SK-N-SH (cell line): ENCODE measurements around the gene CCDC80. TPM values are rescaled to one million over a fixed set of nuclear protein-coding genes. Genes with fewer than 3 reads are reported as not detected.

Experiments
- CTCF ChIA-PET: fragments of 300-600, 350-600 bp; formaldehyde crosslinking; extraction: SDS; loops from one replicate; lab custom pipeline; 2021; lab: Yijun Ruan, JAX
- POLR2A ChIA-PET: fragments of 350-600 bp; sonication (Branson Sonifier 250); formaldehyde crosslinking; extraction: SDS; loops from one replicate; lab custom pipeline; 2020; ENCODE audit warnings: antibody characterized with exemption, inconsistent platforms; lab: Yijun Ruan, JAX
- DNase-seq: peaks from one replicate; pipeline ENCODE4 v3.0.0; 2012
- H2AFZ ChIP-seq: fragments of 200-600 bp; sonication (generic); 2 replicates; pipeline ENCODE4 v1.8.1; 2016; ENCODE audit warnings: antibody characterized with exemption, mild to moderate bottlenecking, low read depth
- H3F3A ChIP-seq: fragments of 200-600 bp; sonication (generic); replicated peaks from 2 replicates; pipeline ENCODE3; 2016; ENCODE audit warnings: antibody characterized with exemption, mild to moderate bottlenecking; ENCODE audit not compliant: insufficient read depth
- H3K27ac ChIP-seq, 2 experiments: fragments of 200-500 bp in 1 of 2; fragments of 200-600 bp in 1 of 2; sonication (Bioruptor generic) in 1 of 2; sonication (generic), shearing (Covaris generic) in 1 of 2; 2 replicates each; pipeline versions ENCODE4 v1.5.1 to v1.6.1; 2014 to 2016; ENCODE audit warnings: low read depth in 2 of 2, inconsistent platforms in 1 of 2, low read length in 1 of 2, mild to moderate bottlenecking in 1 of 2, mixed read lengths in 1 of 2
- H3K27me3 ChIP-seq: fragments of 200-600 bp; sonication (generic), shearing (Covaris generic); 2 replicates; pipeline ENCODE4 v1.6.1; 2016; ENCODE audit warnings: mixed run types; ENCODE audit not compliant: insufficient read depth
- H3K36me3 ChIP-seq, 2 experiments: fragments of 200-500 bp in 1 of 2; fragments of 200-600 bp in 1 of 2; sonication (Bioruptor generic) in 1 of 2; sonication (generic) in 1 of 2; replicated peaks in 1 of 2; 2 replicates each; pipeline versions ENCODE3 to v1.5.1; 2014 to 2016; ENCODE audit warnings: low read length in 1 of 2, mild to moderate bottlenecking in 1 of 2; ENCODE audit not compliant: insufficient read depth in 2 of 2, control insufficient read depth in 1 of 2
- H3K4me1 ChIP-seq, 2 experiments: fragments of 200-500 bp in 1 of 2; fragments of 200-600 bp in 1 of 2; sonication (Bioruptor generic) in 1 of 2; sonication (generic), shearing (Covaris generic) in 1 of 2; 2 replicates each; pipeline versions ENCODE4 v1.5.1 to v1.6.1; 2014 to 2016; ENCODE audit warnings: low read depth in 1 of 2, low read length in 1 of 2, mixed run types in 1 of 2; ENCODE audit not compliant: insufficient read depth in 2 of 2, control insufficient read depth in 1 of 2
- H3K4me2 ChIP-seq: fragments of 200-600 bp; sonication (generic), shearing (Covaris generic); 2 replicates; pipeline ENCODE4 v1.6.1; 2017; ENCODE audit warnings: mixed run types
- H3K4me3 ChIP-seq, 2 experiments: fragments of 200-500 bp in 1 of 2; fragments of 200-600 bp in 1 of 2; sonication (Bioruptor generic) in 1 of 2; sonication (generic), shearing (Covaris generic) in 1 of 2; 2 replicates each; pipeline versions ENCODE4 v1.5.1 to v1.8.1; 2014 to 2016; ENCODE audit warnings: low read depth in 2 of 2, inconsistent platforms in 1 of 2, low read length in 1 of 2, mild to moderate bottlenecking in 1 of 2, mixed read lengths in 1 of 2, moderate library complexity in 1 of 2
- H3K79me2 ChIP-seq: fragments of 200-600 bp; sonication (generic); 2 replicates; pipeline ENCODE4 v1.8.1; 2017; ENCODE audit warnings: mild to moderate bottlenecking; ENCODE audit not compliant: insufficient read depth
- H3K9ac ChIP-seq: fragments of 200-600 bp; sonication (generic); 2 replicates; pipeline ENCODE4 v1.6.1; 2017; ENCODE audit warnings: mixed run types
- H3K9me2 ChIP-seq: fragments of 200-600 bp; sonication (generic); 2 replicates; pipeline ENCODE4 v1.6.1; 2017; ENCODE audit warnings: mixed run types
- H3K9me3 ChIP-seq: fragments of 200-600 bp; sonication (generic); 2 replicates; pipeline ENCODE4 v1.6.1; 2017; ENCODE audit warnings: mixed run types, mild to moderate bottlenecking, moderate library complexity
- H4K20me1 ChIP-seq: fragments of 200-600 bp; sonication (generic); 2 replicates; pipeline ENCODE4 v1.6.1; 2017; ENCODE audit warnings: mild to moderate bottlenecking, mixed run types; ENCODE audit not compliant: insufficient read depth
- CHD2 ChIP-seq: fragments of 150-350 bp; IDR thresholded peaks from 2 replicates; pipeline ENCODE4 v1.6.1; 2018; ENCODE audit warnings: low read length; ENCODE audit not compliant: partially characterized antibody
- EZH2phosphoT487 ChIP-seq: fragments of 200-600 bp; sonication (generic); IDR thresholded peaks from 2 replicates; pipeline ENCODE4 v1.6.1; 2017; ENCODE audit warnings: low read depth, mixed run types, mild to moderate bottlenecking, antibody characterized with exemption, moderate library complexity, borderline replicate concordance
- FOSL2 ChIP-seq: IDR thresholded peaks from 2 replicates; pipeline ENCODE4 v1.4.0; 2012; ENCODE audit warnings: low read depth, mild to moderate bottlenecking, moderate library complexity, borderline replicate concordance
- FOXJ3 ChIP-seq: sonication (generic); formaldehyde crosslinking; IDR thresholded peaks from 2 replicates; pipeline ENCODE4 v1.5.1; 2020; ENCODE audit warnings: mild to moderate bottlenecking, missing genetic modification reagents
- GABPA ChIP-seq: IDR thresholded peaks from 2 replicates; pipeline ENCODE4 v1.4.0; 2012; ENCODE audit warnings: low read depth, mild to moderate bottlenecking
- GATA2 ChIP-seq: sonication (generic); formaldehyde crosslinking; IDR thresholded peaks from 2 replicates; pipeline ENCODE4 v1.5.0; 2020; ENCODE audit warnings: mild to moderate bottlenecking, missing genetic modification reagents
- JUND ChIP-seq: IDR thresholded peaks from 2 replicates; pipeline ENCODE4 v1.4.0; 2012
- MEF2A ChIP-seq: IDR thresholded peaks from 2 replicates; pipeline ENCODE4 v1.4.0; 2012; ENCODE audit warnings: low read depth, borderline replicate concordance
- RAD21 ChIP-seq: IDR thresholded peaks from 2 replicates; pipeline ENCODE4 v1.6.1; 2012; ENCODE audit warnings: mild to moderate bottlenecking, low read length
- RCOR1 ChIP-seq: fragments of 150-350 bp; IDR thresholded peaks from 2 replicates; pipeline ENCODE4 v1.6.1; 2017; ENCODE audit warnings: antibody characterized with exemption, low read length
- RFX5 ChIP-seq: IDR thresholded peaks from 2 replicates; pipeline ENCODE4 v1.6.1; 2012; ENCODE audit warnings: mild to moderate bottlenecking, improper control_type of control experiment, low read length
- SIN3A ChIP-seq: IDR thresholded peaks from 2 replicates; pipeline ENCODE4 v1.6.1; 2012; ENCODE audit warnings: low read depth, mild to moderate bottlenecking, low read length, moderate library complexity, borderline replicate concordance
- SMC3 ChIP-seq: IDR thresholded peaks from 2 replicates; pipeline ENCODE4 v1.6.1; 2012; ENCODE audit warnings: low read depth, low read length, improper control_type of control experiment
- TAF1 ChIP-seq: IDR thresholded peaks from 2 replicates; pipeline ENCODE4 v1.6.1; 2012; ENCODE audit warnings: low read depth, mild to moderate bottlenecking, low read length, moderate library complexity, borderline replicate concordance
- ZBTB33 ChIP-seq: IDR thresholded peaks from 2 replicates; pipeline ENCODE4 v1.4.0; 2012; ENCODE audit warnings: low read depth, borderline replicate concordance
- WGBS: methylation state at CpG from one replicate; pipeline ENCODE4 v1.1.6; 2017; ENCODE audit warnings: low lambda C conversion rate; 5-methylcytosine and 5-hydroxymethylcytosine counted together
- polyA plus RNA-seq, 3 experiments: library from polyadenylated mRNA; depleted of rRNA; stranded (reverse); fragments of >200 nt; gene quantifications; 2 replicates each; pipeline ENCODE4 v1.2.3, GENCODE V29; 2012
- TF ChIP-seq, protein P1 (sequence below): IDR thresholded peaks from 2 replicates; pipeline ENCODE4 v1.6.1; 2012; ENCODE audit warnings: mild to moderate bottlenecking, low read depth, low read length, moderate library complexity
- TF ChIP-seq, protein P2 (sequence below): IDR thresholded peaks from 2 replicates; pipeline ENCODE4; 2012
- TF ChIP-seq, protein P3 (sequence below): fragments of 150-350 bp; IDR thresholded peaks from 2 replicates; pipeline ENCODE4 v1.6.1; 2016; ENCODE audit warnings: mild to moderate bottlenecking, low read depth, low read length

CCDC80 gene
- polyA plus RNA-seq, 1 of the 3 experiments (the other 2 are of a cell fraction): 83.4 TPM

DNA sequence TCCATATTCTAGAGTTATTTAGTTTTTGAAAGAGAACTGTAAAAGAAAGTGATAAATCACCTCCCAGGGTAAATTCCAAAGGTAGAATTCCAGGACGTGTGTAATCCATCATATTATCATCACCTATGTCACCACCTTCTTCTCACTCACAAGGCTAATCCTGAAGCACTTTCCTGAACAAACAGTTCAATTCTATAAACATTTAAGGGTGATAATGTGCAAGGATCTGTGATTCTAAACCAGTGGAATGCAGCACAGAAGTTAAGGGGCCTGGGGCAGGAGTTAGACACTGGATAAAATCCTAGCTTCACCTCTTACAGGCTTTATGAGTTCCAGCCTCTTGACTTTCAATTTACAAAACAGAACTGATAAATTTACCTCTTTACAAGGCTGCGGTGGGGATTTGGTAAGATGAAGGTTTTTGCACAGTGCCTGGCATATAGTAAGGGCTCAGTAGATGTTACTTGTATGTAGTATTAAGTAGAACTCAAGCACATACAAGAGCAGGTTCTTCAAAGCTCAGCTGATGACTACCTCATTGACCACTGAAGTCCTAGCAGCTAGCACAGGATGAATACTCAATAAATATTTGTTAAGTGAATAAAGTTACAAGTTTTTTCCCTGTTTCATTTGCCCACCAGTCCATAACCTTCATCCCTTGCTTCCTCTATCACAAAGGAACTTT is 47.3 kb upstream of the CCDC80 start (continued):
- TF ChIP-seq, protein P1, sequence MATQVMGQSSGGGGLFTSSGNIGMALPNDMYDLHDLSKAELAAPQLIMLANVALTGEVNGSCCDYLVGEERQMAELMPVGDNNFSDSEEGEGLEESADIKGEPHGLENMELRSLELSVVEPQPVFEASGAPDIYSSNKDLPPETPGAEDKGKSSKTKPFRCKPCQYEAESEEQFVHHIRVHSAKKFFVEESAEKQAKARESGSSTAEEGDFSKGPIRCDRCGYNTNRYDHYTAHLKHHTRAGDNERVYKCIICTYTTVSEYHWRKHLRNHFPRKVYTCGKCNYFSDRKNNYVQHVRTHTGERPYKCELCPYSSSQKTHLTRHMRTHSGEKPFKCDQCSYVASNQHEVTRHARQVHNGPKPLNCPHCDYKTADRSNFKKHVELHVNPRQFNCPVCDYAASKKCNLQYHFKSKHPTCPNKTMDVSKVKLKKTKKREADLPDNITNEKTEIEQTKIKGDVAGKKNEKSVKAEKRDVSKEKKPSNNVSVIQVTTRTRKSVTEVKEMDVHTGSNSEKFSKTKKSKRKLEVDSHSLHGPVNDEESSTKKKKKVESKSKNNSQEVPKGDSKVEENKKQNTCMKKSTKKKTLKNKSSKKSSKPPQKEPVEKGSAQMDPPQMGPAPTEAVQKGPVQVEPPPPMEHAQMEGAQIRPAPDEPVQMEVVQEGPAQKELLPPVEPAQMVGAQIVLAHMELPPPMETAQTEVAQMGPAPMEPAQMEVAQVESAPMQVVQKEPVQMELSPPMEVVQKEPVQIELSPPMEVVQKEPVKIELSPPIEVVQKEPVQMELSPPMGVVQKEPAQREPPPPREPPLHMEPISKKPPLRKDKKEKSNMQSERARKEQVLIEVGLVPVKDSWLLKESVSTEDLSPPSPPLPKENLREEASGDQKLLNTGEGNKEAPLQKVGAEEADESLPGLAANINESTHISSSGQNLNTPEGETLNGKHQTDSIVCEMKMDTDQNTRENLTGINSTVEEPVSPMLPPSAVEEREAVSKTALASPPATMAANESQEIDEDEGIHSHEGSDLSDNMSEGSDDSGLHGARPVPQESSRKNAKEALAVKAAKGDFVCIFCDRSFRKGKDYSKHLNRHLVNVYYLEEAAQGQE: no peak
- TF ChIP-seq JUND: no peak

DNA sequence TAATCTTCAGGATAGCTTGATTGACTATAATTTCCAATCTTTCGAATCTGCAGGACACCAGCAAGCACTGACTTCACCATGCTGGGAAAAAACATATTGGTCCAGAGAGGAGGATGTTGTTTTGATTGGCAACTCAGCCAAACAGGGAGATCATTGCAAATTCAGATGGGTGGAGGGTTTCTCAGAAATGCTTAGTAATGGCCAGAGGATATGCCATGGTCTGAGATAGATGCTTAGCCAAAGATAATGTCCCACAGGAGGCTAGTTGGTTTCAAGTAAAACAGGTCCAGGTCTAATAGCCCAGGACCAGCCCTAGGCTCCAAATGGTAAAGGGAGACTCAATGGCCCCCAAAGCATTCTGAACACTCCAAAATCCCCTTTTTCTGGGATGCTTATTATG is 46.7 kb upstream of the CCDC80 start:
- Histone ChIP-seq H2AFZ (peak overlapping the region; percentile 37; the same call in 1 of the 2 replicates), H3K4me3 (no peak overlapping the region), H4K20me1 (no peaks in the 10 kb centered on the region), H3K36me3 (no peaks in the 10 kb centered on the region), H3K79me2 (no peaks in the 10 kb centered on the region), H3K27me3 (no peaks in the 10 kb centered on the region), H3F3A (peaks cover 41% of the 10 kb centered on the region), H3K9me2 (no peaks in the 10 kb centered on the region), H3K9ac (no peak overlapping the region), H3K27ac (peak overlapping the region; percentile 11 to 16; a peak in 2 of 4 replicates), H3K4me2 (no peak overlapping the region), H3K9me3 (no peaks in the 10 kb centered on the region), H3K4me1 (peaks cover 8 to 40% of the 10 kb centered on the region in 2 experiments; a peak in 3 of 4 replicates)
- ChIA-PET CTCF (no interaction called here), POLR2A (no interaction called here)
- 93% methylated on average over 1 of the region's 1 CpG for WGBS
- DNase-seq: no peak
- TF ChIP-seq GATA2 (CRISPR knock-in tag) (no peak), GABPA (no peak), RAD21 (no peak), FOXJ3 (CRISPR knock-in tag) (no peak), SIN3A (no peak), SMC3 (no peak), CHD2 (no peak), EZH2phosphoT487 (no peak), RCOR1 (no peak), TAF1 (no peak), ZBTB33 (no peak), MEF2A (no peak), RFX5 (no peak), FOSL2 (no peak)
- TF ChIP-seq, protein P1: no peak
- TF ChIP-seq, protein P2, sequence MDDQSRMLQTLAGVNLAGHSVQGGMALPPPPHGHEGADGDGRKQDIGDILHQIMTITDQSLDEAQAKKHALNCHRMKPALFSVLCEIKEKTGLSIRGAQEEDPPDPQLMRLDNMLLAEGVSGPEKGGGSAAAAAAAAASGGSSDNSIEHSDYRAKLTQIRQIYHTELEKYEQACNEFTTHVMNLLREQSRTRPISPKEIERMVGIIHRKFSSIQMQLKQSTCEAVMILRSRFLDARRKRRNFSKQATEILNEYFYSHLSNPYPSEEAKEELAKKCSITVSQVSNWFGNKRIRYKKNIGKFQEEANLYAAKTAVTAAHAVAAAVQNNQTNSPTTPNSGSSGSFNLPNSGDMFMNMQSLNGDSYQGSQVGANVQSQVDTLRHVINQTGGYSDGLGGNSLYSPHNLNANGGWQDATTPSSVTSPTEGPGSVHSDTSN: no peak
- TF ChIP-seq, protein P3, sequence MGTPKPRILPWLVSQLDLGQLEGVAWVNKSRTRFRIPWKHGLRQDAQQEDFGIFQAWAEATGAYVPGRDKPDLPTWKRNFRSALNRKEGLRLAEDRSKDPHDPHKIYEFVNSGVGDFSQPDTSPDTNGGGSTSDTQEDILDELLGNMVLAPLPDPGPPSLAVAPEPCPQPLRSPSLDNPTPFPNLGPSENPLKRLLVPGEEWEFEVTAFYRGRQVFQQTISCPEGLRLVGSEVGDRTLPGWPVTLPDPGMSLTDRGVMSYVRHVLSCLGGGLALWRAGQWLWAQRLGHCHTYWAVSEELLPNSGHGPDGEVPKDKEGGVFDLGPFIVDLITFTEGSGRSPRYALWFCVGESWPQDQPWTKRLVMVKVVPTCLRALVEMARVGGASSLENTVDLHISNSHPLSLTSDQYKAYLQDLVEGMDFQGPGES: no peak
